Stimulated activated CD8-positive, alpha-beta memory T cell treated with anti-CD3 and anti-CD28 coated beads, Interleukin-7, amount 100 ng/mL, for 48 hours (primary cell): ENCODE data around the gene MYL1.

Source experiments
- DNase-seq, 2 donors: peaks; one replicate each; pipeline ENCODE4 v3.0.0-alpha.2; 2020; ENCODE audit warnings: low read depth in 1 of 2; ENCODE audit errors: extremely low read depth in 1 of 2

Gene MYL1

GRCh38 chr2:210268281-210268680, 46.7 kb downstream of the MYL1 start:
- no peak for DNase-seq

GRCh38 chr2:210267698-210268097, 47.3 kb downstream of the MYL1 start:
- no peak for DNase-seq

- no peak for DNase-seq
Measured at GRCh38 chr2:210264282-210264681, 50.7 kb downstream of the MYL1 start.

DNA sequence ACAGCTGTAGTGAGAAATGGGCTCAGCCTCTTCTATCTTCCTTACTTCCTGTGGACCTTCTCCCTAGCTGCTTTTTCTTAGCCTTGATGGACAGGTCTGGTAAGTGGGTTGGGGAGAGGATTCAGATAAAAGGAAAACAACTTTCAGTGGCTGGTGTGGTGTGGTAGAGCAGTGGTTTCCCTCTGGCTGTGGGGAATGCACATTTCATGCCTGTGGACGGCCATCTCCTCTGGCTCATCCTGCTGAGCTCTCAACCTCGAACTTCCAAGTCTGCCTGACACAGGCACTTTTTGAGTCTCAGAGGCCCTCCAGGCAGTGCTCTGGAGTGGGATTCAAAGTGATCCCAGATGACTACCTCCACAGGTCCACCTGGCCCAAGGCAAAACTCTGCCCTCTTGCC, 51.1 kb downstream of the MYL1 start:
- DNase-seq = no peak

DNA sequence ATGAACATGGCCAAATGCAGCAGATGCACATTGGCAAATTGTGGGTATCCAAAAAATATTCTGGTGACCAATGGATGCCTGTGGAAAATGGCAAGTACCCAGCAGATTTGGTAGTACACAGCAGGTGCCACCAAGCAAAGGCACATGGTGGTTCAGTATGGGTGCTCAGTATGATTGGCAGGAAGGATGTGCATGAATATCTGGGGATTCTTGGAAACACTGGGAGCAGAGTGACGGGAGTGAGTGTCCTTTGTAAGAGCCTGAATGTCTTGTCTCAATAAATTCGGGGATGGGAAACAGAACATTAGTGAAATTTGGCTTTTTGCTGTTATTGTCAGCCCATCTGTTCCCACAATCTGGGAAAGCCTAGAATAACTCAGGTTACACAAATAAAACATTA, 52.9 kb downstream of the MYL1 start:
- DNase-seq = no peak

DNA sequence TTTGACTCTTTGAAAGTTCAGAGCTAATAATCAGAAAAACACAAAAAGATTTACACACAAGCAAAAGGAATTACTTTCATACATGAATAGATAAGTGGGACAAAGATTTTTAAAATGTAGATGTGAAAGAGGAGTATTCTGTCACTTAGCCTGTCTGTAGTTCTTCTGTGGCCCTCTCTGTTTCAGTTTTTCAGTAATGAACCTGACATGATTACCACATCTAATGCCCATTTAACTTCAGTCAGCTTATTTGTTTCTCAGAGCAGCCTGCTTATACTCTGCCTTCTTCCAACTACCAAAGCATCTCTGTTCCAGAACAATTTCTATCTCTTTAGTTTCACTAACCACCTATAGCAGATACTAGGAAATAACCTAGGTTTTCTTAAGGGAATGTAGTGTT, 55.3 kb downstream of the MYL1 start:
- DNase-seq = no peak

DNA sequence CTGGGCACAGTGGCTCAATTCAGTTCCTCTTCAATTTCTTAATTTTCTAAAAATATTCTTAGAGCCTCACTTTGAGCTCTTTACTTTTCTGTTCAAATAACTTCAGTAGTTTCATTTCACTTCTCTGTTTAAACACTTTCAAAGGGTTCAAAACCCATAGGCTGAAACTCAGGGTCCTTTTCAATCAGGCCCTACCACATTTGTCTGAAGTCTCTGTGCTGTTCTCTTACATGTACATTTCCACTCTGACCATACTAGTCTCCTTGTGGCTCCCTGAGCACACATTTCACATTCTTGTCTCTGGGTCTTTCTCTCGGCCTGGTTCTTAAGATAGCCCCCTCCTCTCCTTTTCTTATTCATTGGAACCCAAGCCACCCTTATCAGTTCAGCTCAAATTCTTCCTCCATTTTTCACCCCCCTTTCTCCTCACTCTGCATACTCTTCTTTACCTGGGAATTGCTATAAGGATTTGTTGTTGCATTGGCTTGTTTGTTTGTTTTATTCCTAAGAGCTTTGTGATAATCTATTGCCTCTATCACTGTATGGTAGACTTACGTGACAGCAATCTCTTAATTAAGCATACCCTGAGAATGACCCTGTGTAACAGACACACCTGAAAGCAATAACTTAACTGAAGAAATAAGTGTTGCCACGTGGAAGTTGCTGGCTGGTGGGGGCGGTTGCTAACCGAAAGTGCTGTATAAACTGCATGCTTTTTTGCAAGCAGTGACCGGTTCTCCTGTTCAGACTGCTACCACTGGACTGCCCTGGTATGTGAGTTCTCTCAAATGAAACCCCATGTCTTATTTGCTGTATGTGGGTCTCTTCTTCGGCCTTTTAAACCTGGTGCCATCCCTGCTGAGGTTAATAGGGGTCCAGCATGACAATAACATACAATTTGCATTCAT, 62.0 kb downstream of the MYL1 start:
- no peak for DNase-seq

- DNase-seq = no peak
Measured at GRCh38 chr2:210250622-210251021, 64.4 kb downstream of the MYL1 start.
